HCT116 (cell line): ENCODE data around the gene OGA. TPM values are rescaled to one million over a fixed set of nuclear protein-coding genes. Genes with fewer than 3 reads are reported as not detected.

Source experiments
- ATAC-seq: fragments of 200-7000 bp; cut with Tn5 transposase; 2 replicates; pipeline ENCODE4 v1.9.1; 2020; ENCODE audit warnings: mild to moderate bottlenecking, moderate library complexity
- BruUV-seq: library from RNA; stranded (reverse); fragments of 400-500 nt; replicated peaks from 2 replicates; lab custom pipeline; 2021; lab: Mats Ljungman, UMichigan
- CTCF ChIA-PET: fragments of 300-600 bp; sonication (Branson Sonifier 250); formaldehyde crosslinking; loops from one replicate; lab custom pipeline; 2021; ENCODE audit warnings: antibody characterized with exemption; lab: Charles Lee
- POLR2A ChIA-PET: fragments of 300-600, 350-600 bp; sonication (Branson Sonifier 250); formaldehyde crosslinking; loops from one replicate; lab custom pipeline; 2021; ENCODE audit warnings: antibody characterized with exemption; lab: Charles Lee
- RAD21 ChIA-PET, 2 experiments: fragments of 300-600 bp; sonication (Branson Sonifier 250); formaldehyde crosslinking; loops; one replicate each; lab custom pipeline; 2023; ENCODE audit warnings: low total read pairs in 2 of 2; ENCODE audit not compliant: uncharacterized antibody in 2 of 2, unreplicated experiment in 2 of 2, low non-redundant PET in 1 of 2; lab: Charles Lee
- DNase-seq: peaks from one replicate; pipeline ENCODE4 v3.0.0-alpha.2; 2010; ENCODE audit warnings: low read depth, low spot score
- H2AFZ ChIP-seq: fragments of 200-600 bp; shearing (Covaris generic), sonication (generic); 2 replicates; pipeline ENCODE4 v1.6.1; 2017; ENCODE audit warnings: low read depth, mixed run types, mixed read lengths, antibody characterized with exemption, low read length; ENCODE audit not compliant: poor library complexity, severe bottlenecking
- H3K27ac ChIP-seq: 2 replicates; pipeline ENCODE4 v1.5.1; 2012; ENCODE audit warnings: low read depth, low read length
- H3K27me3 ChIP-seq: fragments of 200-600 bp; sonication (generic); 2 replicates; pipeline ENCODE4 v1.6.1; 2016; ENCODE audit warnings: mixed run types, low read length, mixed read lengths; ENCODE audit not compliant: insufficient read depth
- H3K36me3 ChIP-seq, 2 experiments: fragments of 200-500 bp in 1 of 2; fragments of 200-600 bp in 1 of 2; sonication (Bioruptor generic) in 1 of 2; sonication (generic) in 1 of 2; 2 replicates each; pipeline versions ENCODE4 v1.5.1 to v1.6.1; 2014 to 2016; ENCODE audit warnings: low read length in 2 of 2, inconsistent platforms in 1 of 2, mixed read lengths in 1 of 2, mixed run types in 1 of 2; ENCODE audit not compliant: insufficient read depth in 2 of 2, control insufficient read depth in 1 of 2
- H3K4me1 ChIP-seq, 2 experiments: fragments of 200-600 bp in 1 of 2; sonication (generic) in 1 of 2; 2 replicates each; pipeline versions ENCODE4 v1.5.1 to v1.6.1; 2012 to 2017; ENCODE audit warnings: low read length in 2 of 2, inconsistent platforms in 1 of 2, mild to moderate bottlenecking in 1 of 2, mixed read lengths in 1 of 2, mixed run types in 1 of 2, moderate library complexity in 1 of 2; ENCODE audit not compliant: insufficient read depth in 2 of 2, control insufficient read depth in 1 of 2
- H3K4me2 ChIP-seq: fragments of 200-600 bp; sonication (generic); 2 replicates; pipeline ENCODE4 v1.6.1; 2017; ENCODE audit warnings: mixed run types, low read length, mixed read lengths
- H3K4me3 ChIP-seq, 2 experiments: fragments of 200-600 bp in 1 of 2; sonication (generic) in 1 of 2; replicated peaks in 1 of 2; 2 replicates each; pipeline ENCODE4 v1.5.1; 2011 to 2016; ENCODE audit warnings: low read length in 2 of 2, control low read depth in 1 of 2, low read depth in 1 of 2, mild to moderate bottlenecking in 1 of 2, mixed read lengths in 1 of 2, mixed run types in 1 of 2
- H3K79me2 ChIP-seq: fragments of 200-600 bp; sonication (generic); 2 replicates; pipeline ENCODE4 v1.6.1; 2017; ENCODE audit warnings: mild to moderate bottlenecking, mixed run types, low read length, moderate library complexity, mixed read lengths; ENCODE audit not compliant: insufficient read depth
- H3K9ac ChIP-seq: fragments of 200-600 bp; sonication (generic); 2 replicates; pipeline ENCODE4 v1.6.1; 2016; ENCODE audit warnings: low read length, mixed read lengths
- H3K9me2 ChIP-seq: fragments of 200-600 bp; sonication (generic), shearing (Covaris generic); 2 replicates; pipeline ENCODE4 v1.6.1; 2017; ENCODE audit warnings: mixed run types, mild to moderate bottlenecking, moderate library complexity; ENCODE audit not compliant: insufficient read depth
- H3K9me3 ChIP-seq, 2 experiments: fragments of 200-500 bp in 1 of 2; fragments of 200-600 bp in 1 of 2; sonication (Bioruptor generic) in 1 of 2; sonication (generic) in 1 of 2; 2 replicates each; pipeline ENCODE4 v1.6.1; 2014 to 2017; ENCODE audit warnings: low read length in 2 of 2, mixed read lengths in 2 of 2, inconsistent platforms in 1 of 2, low read depth in 1 of 2, mild to moderate bottlenecking in 1 of 2, mixed run types in 1 of 2, moderate library complexity in 1 of 2; ENCODE audit not compliant: control insufficient read depth in 1 of 2, insufficient read depth in 1 of 2
- H4K20me1 ChIP-seq: fragments of 200-600 bp; sonication (generic), shearing (Covaris generic); 2 replicates; pipeline ENCODE4 v1.6.1; 2017; ENCODE audit warnings: mixed run types, mild to moderate bottlenecking, moderate library complexity; ENCODE audit not compliant: insufficient read depth
- CBX3 ChIP-seq: IDR thresholded peaks from 2 replicates; pipeline ENCODE4 v1.6.1; 2012; ENCODE audit warnings: low read depth
- EGR1 ChIP-seq: IDR thresholded peaks from 2 replicates; pipeline ENCODE4 v1.6.1; 2012; ENCODE audit warnings: low read depth
- ELF1 ChIP-seq: IDR thresholded peaks from 2 replicates; pipeline ENCODE4 v1.6.1; 2012; ENCODE audit warnings: low read depth, borderline replicate concordance
- EZH2 ChIP-seq: fragments of 200-600 bp; sonication (generic); IDR thresholded peaks from 2 replicates; pipeline ENCODE4 v1.6.1; 2017; ENCODE audit warnings: antibody characterized with exemption, mixed run types
- FOSL1 ChIP-seq: IDR thresholded peaks from 2 replicates; pipeline ENCODE4 v1.6.1; 2012; ENCODE audit warnings: low read depth
- JUND ChIP-seq: IDR thresholded peaks from 2 replicates; pipeline ENCODE4 v1.6.1; 2012
- POLR2A ChIP-seq: IDR thresholded peaks from 2 replicates; pipeline ENCODE4 v1.7.0; 2011; ENCODE audit warnings: borderline replicate concordance; ENCODE audit not compliant: insufficient read depth, insufficient read length; ENCODE audit errors: extremely low read depth
- POLR2AphosphoS5 ChIP-seq: IDR thresholded peaks from 2 replicates; pipeline ENCODE4 v1.6.1; 2011; ENCODE audit warnings: mild to moderate bottlenecking, low read depth, low read length, moderate library complexity
- RAD21 ChIP-seq: IDR thresholded peaks from 2 replicates; pipeline ENCODE4 v1.6.1; 2012; ENCODE audit warnings: low read depth, mild to moderate bottlenecking
- REST ChIP-seq: IDR thresholded peaks from 2 replicates; pipeline ENCODE4 v1.6.1; 2012; ENCODE audit warnings: low read depth
- SIN3A ChIP-seq: IDR thresholded peaks from 2 replicates; pipeline ENCODE4 v1.6.1; 2012; ENCODE audit warnings: low read depth
- SRF ChIP-seq: IDR thresholded peaks from 2 replicates; pipeline ENCODE4 v1.6.1; 2012; ENCODE audit warnings: low read depth
- TCF7L2 ChIP-seq: IDR thresholded peaks from 2 replicates; pipeline ENCODE4 v1.7.0; 2011; ENCODE audit warnings: borderline replicate concordance, inconsistent platforms; ENCODE audit not compliant: insufficient read depth, insufficient read length; ENCODE audit errors: extremely low read depth
- YY1 ChIP-seq: IDR thresholded peaks from 2 replicates; pipeline ENCODE4 v1.6.1; 2011; ENCODE audit warnings: low read length, low read depth, moderate library complexity, mild to moderate bottlenecking; ENCODE audit not compliant: insufficient replicate concordance; ENCODE audit errors: extremely low read depth
- ZFX ChIP-seq: fragments of 450-650 bp; IDR thresholded peaks from 2 replicates; pipeline ENCODE4 v1.6.1; 2017
- ZNF274 ChIP-seq: fragments of 200-500 bp; sonication (Bioruptor generic); IDR thresholded peaks from 2 replicates; pipeline ENCODE4 v1.6.1; 2014; ENCODE audit warnings: mild to moderate bottlenecking, low read depth, low read length, inconsistent platforms
- intact Hi-C: fragments of 100-400 bp; cut with micrococcal nuclease; formaldehyde crosslinking; loops from 2 replicates; pipeline ENCODE4 v1.10.0; 2022
- total RNA-seq: library from RNA; stranded (reverse); gene quantifications from one replicate; pipeline ENCODE4 v1.2.1, GENCODE V29; 2021; ENCODE audit not compliant: unreplicated experiment
- TF ChIP-seq, protein P1 (sequence below): IDR thresholded peaks from 2 replicates; pipeline ENCODE4 v1.6.1; 2012
- TF ChIP-seq, protein P2 (sequence below): IDR thresholded peaks from 2 replicates; pipeline ENCODE4 v1.6.1; 2011; ENCODE audit warnings: mild to moderate bottlenecking, low read length, moderate library complexity; ENCODE audit not compliant: insufficient replicate concordance; ENCODE audit errors: extremely low read depth

OGA gene
- total RNA-seq, 1 experiment from 2014 or later = 127 TPM

DNA sequence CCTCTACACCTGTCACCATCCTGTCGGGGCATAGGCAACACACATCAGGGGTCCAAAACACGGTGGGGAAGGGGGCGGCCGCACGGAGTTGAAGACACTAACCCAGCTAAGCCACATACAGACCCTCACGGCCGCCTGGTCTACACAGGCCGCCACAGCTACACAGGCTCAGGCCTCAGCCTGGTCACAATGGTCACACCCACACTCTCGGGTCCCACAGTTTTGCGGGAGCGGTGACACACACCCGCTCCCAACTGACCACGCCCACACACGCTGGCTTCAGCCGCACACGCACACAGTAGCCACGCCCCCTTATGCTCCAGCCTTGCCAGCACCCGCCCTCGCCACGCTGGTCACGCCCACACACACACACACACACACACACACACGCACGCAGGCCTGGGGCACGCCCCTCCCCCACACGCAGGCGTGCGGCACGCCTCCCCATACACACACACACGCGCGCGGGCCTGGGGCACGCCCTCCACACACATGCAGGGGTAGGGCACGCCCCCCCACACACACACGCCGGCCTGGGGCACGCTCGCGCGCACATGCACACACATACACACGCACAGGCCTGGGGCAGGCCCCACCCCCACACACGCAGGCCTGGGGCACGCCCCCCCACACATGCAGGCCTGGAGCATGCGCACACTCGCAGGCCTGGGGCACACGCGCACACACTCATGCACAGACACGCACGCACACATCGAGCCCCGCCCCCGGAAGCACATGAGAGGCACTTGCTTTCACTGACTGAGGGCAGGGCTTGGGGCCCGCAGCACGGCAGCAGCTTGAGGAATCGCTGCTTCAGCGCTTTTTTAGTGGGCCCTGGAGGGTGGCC, 12.3 kb upstream of the OGA start:
- Histone ChIP-seq H3K27ac (peak overlapping the region; percentile 93), H2AFZ (no peak overlapping the region), H3K27me3 (no peaks in the 10 kb centered on the region), H3K4me3 (peak overlapping the region; percentile 32 to 58), H4K20me1 (no peaks in the 10 kb centered on the region), H3K4me1 (peaks cover 17 to 35% of the 10 kb centered on the region in 2 experiments), H3K9me3 (no peaks in the 10 kb centered on the region), H3K4me2 (peak overlapping the region; percentile 95), H3K79me2 (no peaks in the 10 kb centered on the region), H3K9ac (peak overlapping the region; percentile 67)
- ChIA-PET RAD21 (no interaction called here), POLR2A (no interaction called here)
- intact Hi-C loops = no loop called here
- BruUV-seq = no TSS peak
- no peak for TF ChIP-seq REST
- no peak for TF ChIP-seq FOSL1
- no peak for TF ChIP-seq SRF
- TF ChIP-seq EGR1 = no peak
- TF ChIP-seq ZFX = peak; percentile 58; the same call in 1 of the 2 replicates
- peak; percentile 12 for TF ChIP-seq YY1
- no peak for TF ChIP-seq EZH2
- TF ChIP-seq ELF1 = no peak
- TF ChIP-seq SIN3A = no peak
- TF ChIP-seq, protein P1, sequence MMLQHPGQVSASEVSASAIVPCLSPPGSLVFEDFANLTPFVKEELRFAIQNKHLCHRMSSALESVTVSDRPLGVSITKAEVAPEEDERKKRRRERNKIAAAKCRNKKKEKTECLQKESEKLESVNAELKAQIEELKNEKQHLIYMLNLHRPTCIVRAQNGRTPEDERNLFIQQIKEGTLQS = no peak
- TF ChIP-seq, protein P2, sequence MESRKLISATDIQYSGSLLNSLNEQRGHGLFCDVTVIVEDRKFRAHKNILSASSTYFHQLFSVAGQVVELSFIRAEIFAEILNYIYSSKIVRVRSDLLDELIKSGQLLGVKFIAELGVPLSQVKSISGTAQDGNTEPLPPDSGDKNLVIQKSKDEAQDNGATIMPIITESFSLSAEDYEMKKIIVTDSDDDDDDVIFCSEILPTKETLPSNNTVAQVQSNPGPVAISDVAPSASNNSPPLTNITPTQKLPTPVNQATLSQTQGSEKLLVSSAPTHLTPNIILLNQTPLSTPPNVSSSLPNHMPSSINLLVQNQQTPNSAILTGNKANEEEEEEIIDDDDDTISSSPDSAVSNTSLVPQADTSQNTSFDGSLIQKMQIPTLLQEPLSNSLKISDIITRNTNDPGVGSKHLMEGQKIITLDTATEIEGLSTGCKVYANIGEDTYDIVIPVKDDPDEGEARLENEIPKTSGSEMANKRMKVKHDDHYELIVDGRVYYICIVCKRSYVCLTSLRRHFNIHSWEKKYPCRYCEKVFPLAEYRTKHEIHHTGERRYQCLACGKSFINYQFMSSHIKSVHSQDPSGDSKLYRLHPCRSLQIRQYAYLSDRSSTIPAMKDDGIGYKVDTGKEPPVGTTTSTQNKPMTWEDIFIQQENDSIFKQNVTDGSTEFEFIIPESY = no peak
- peak; percentile 66 for TF ChIP-seq TCF7L2
- TF ChIP-seq ZNF274 = no peak
- TF ChIP-seq CBX3 = no peak
- no peak for TF ChIP-seq JUND
- no peak for TF ChIP-seq POLR2A
- TF ChIP-seq RAD21 = no peak
- peak; percentile 30 for TF ChIP-seq POLR2AphosphoS5
- TF ChIP-seq, all 23 proteins: peak for 4
- ATAC-seq = peak; percentile 84
- DNase-seq = peak; percentile 87
- Histone ChIP-seq H3K9me2 (no peaks in the 10 kb centered on the region), H3K36me3 (no peaks in the 10 kb centered on the region)
- CTCF ChIA-PET = interaction anchor here (0.9 to 1.4 kb wide), 2 partner anchors 10 kb away, joined by 3 to 7 read pairs; no protein-coding TSS in a partner anchor
